Fibroblast of lung (primary cell): ENCODE results near the gene EEF1AKMT3. TPM values are rescaled to one million over a fixed set of nuclear protein-coding genes. Genes with fewer than 3 reads are reported as not detected.

Experiments
- DNase-seq, 2 donors: peaks; one replicate each; pipeline versions ENCODE4 v3.0.0 to v3.0.0-alpha.2; 2010; ENCODE audit warnings: low read depth in 2 of 2
- H2AFZ ChIP-seq: 2 replicates; pipeline ENCODE4 v1.5.1; 2012; ENCODE audit warnings: low read length, control low read depth, inconsistent platforms
- H3K27ac ChIP-seq: 2 replicates; pipeline ENCODE4 v1.5.1; 2011; ENCODE audit warnings: low read length, control low read depth; ENCODE audit not compliant: insufficient read depth
- H3K27me3 ChIP-seq: 2 replicates; pipeline ENCODE4 v1.5.1; 2011; ENCODE audit warnings: mild to moderate bottlenecking, low read length; ENCODE audit not compliant: control insufficient read depth, insufficient read depth
- H3K36me3 ChIP-seq: 2 replicates; pipeline ENCODE4 v1.5.1; 2011; ENCODE audit warnings: low read length; ENCODE audit not compliant: control insufficient read depth, insufficient read depth
- H3K4me1 ChIP-seq: 2 replicates; pipeline ENCODE4 v1.5.1; 2011; ENCODE audit warnings: low read length; ENCODE audit not compliant: control insufficient read depth, insufficient read depth; ENCODE audit errors: extremely low read depth
- H3K4me2 ChIP-seq: 2 replicates; pipeline ENCODE4 v1.5.1; 2011; ENCODE audit warnings: low read length, control low read depth; ENCODE audit not compliant: insufficient read depth; ENCODE audit errors: extremely low read depth
- H3K4me3 ChIP-seq, 4 experiments: fragments of 200-600 bp in 1 of 4; sonication (generic) in 1 of 4; replicated peaks in 1 of 4; 2 replicates each; pipeline ENCODE4 v1.5.1; 2011 to 2016; ENCODE audit warnings: low read length in 4 of 4, low read depth in 3 of 4, mild to moderate bottlenecking in 3 of 4, control low read depth in 2 of 4, inconsistent platforms in 1 of 4, mixed read lengths in 1 of 4; ENCODE audit not compliant: insufficient read depth in 1 of 4; ENCODE audit errors: control extremely low read depth in 1 of 4
- H3K79me2 ChIP-seq: 2 replicates; pipeline ENCODE4 v1.5.1; 2012; ENCODE audit warnings: mild to moderate bottlenecking, low read length, inconsistent platforms; ENCODE audit not compliant: control insufficient read depth, insufficient read depth
- H3K9ac ChIP-seq: 2 replicates; pipeline ENCODE4 v1.5.1; 2011; ENCODE audit warnings: mild to moderate bottlenecking, low read length, control low read depth; ENCODE audit not compliant: insufficient read depth
- H3K9me3 ChIP-seq: 2 replicates; pipeline ENCODE4 v1.5.1; 2012; ENCODE audit warnings: low read depth, low read length; ENCODE audit not compliant: control insufficient read depth, insufficient read depth
- H4K20me1 ChIP-seq: 2 replicates; pipeline ENCODE4 v1.5.1; 2011; ENCODE audit warnings: low read length; ENCODE audit not compliant: control insufficient read depth, insufficient read depth; ENCODE audit errors: extremely low read depth
- EZH2 ChIP-seq: IDR thresholded peaks from 2 replicates; pipeline ENCODE4 v1.5.1; 2012; ENCODE audit warnings: low read length, control low read depth, mild to moderate bottlenecking; ENCODE audit errors: missing control alignments
- polyA plus RNA-seq, 2 donors: library from polyadenylated mRNA; depleted of rRNA in 1 of 2; stranded (reverse) in 1 of 2; unstranded in 1 of 2; fragments of >200 nt; gene quantifications; 2 replicates each; pipeline ENCODE4 v1.2.1, GENCODE V29; 2011 to 2012; ENCODE audit warnings: missing spikeins in 1 of 2
- total RNA-seq: library from RNA; depleted of rRNA; stranded (reverse); fragments of >200 nt; gene quantifications from 2 replicates; pipeline ENCODE4 v1.2.1, GENCODE V29; 2014
- TF ChIP-seq, protein P1 (sequence below), 2 donors: IDR thresholded peaks in 1 of 2; conservative IDR thresholded peaks in 1 of 2; 1 replicate in 1 of 2; 2 replicates in 1 of 2; pipeline ENCODE4 v1.5.1; 2011 to 2012; ENCODE audit warnings: low read length in 2 of 2, control low read depth in 1 of 2, inconsistent platforms in 1 of 2, low read depth in 1 of 2, mild to moderate bottlenecking in 1 of 2

EEF1AKMT3 gene
- total and polyA plus RNA-seq, 2 donors (not counting 1 experiment from before 2014, with no cell fraction given) = 8.9 to 11.9 TPM

DNA sequence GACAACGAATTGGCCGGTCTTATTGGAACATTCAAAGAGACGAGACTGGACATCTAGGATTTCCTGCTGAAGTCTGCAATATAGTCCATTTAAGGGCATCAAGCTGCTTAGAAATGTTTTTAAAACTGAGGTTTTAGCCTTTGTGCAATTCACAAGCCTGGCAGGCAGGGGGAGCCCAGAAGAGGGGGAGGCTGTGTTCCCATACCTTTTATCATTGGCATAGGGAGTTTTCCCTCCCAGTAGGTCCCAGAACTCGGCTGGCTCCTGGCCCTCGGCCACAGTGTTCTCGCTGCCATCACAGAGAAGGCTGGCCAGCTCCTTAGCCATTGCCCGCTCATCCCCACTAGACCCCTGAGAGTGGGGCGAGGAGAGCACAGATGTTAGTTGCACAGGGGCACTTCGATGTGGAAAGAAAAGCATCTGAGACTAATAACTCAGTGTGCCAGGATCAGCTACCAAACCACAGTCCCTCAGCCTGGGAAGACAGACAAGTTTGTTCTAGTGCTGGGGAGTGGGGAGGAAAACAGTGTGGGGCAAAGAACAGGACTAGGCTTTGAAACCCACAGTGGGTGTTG lies 31.0 kb downstream of the EEF1AKMT3 start:
- DNase-seq = peak; percentile 37 to 58
- no peak overlapping the region for H2AFZ ChIP-seq

DNA sequence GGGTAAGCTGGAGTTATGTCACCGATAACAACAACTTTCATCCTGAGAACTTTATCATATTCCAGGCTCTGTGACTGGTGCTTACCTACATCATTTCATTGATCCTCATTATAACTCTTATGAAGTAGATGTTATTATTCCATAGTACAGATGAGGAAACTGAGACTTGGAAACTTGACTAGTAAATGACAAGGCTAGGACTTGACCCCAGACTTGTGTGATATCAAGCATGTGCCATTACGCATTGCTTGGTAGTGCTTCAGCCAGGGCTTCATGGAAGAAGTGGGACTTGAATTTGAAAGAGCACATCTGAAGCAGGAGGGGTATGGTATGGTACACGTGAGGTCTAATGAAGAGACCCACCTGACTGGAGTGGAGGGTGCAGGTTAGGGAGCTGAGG lies 34.3 kb downstream of the EEF1AKMT3 start:
- peaks cover 13% of the 10 kb centered on the region for H3K36me3 ChIP-seq

More for the DNA sequence above, 31.0 kb downstream of the EEF1AKMT3 start:
- Histone ChIP-seq H3K9ac (no peak overlapping the region), H3K9me3 (no peaks in the 10 kb centered on the region), H4K20me1 (no peaks in the 10 kb centered on the region), H3K36me3 (peaks cover 12% of the 10 kb centered on the region), H3K4me3 (no peak overlapping the region), H3K27ac (no peak overlapping the region), H3K27me3 (no peaks in the 10 kb centered on the region), H3K79me2 (no peaks in the 10 kb centered on the region), H3K4me2 (no peak overlapping the region), H3K4me1 (no peaks in the 10 kb centered on the region)
- TF ChIP-seq, protein P1, sequence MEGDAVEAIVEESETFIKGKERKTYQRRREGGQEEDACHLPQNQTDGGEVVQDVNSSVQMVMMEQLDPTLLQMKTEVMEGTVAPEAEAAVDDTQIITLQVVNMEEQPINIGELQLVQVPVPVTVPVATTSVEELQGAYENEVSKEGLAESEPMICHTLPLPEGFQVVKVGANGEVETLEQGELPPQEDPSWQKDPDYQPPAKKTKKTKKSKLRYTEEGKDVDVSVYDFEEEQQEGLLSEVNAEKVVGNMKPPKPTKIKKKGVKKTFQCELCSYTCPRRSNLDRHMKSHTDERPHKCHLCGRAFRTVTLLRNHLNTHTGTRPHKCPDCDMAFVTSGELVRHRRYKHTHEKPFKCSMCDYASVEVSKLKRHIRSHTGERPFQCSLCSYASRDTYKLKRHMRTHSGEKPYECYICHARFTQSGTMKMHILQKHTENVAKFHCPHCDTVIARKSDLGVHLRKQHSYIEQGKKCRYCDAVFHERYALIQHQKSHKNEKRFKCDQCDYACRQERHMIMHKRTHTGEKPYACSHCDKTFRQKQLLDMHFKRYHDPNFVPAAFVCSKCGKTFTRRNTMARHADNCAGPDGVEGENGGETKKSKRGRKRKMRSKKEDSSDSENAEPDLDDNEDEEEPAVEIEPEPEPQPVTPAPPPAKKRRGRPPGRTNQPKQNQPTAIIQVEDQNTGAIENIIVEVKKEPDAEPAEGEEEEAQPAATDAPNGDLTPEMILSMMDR (conservative IDR thresholded peaks at IDR 0.05 in 1 of 2, IDR thresholded peaks at IDR 0.05 in 1 of 2; ENCODE audit: low read depth in 1 of 2, low read length in 2 of 2) = peak; percentile 81 to 85
- no peak for TF ChIP-seq EZH2

GRCh38 chr12:57807285-57807684 lies 34.9 kb downstream of the EEF1AKMT3 start:
- no peak for DNase-seq
- Histone ChIP-seq H3K9me3 (no peaks in the 10 kb centered on the region), H3K9ac (no peak overlapping the region), H3K4me1 (no peaks in the 10 kb centered on the region), H3K27ac (no peak overlapping the region), H2AFZ (no peak overlapping the region), H3K4me2 (no peak overlapping the region), H3K79me2 (no peaks in the 10 kb centered on the region), H3K27me3 (no peaks in the 10 kb centered on the region), H4K20me1 (no peaks in the 10 kb centered on the region), H3K36me3 (peaks cover 13% of the 10 kb centered on the region), H3K4me3 (no peak overlapping the region)
- no peak for TF ChIP-seq EZH2
- TF ChIP-seq, protein P1 (conservative IDR thresholded peaks at IDR 0.05 in 1 of 2, IDR thresholded peaks at IDR 0.05 in 1 of 2; ENCODE audit: low read depth in 1 of 2, low read length in 2 of 2) = no peak

More for the DNA sequence above, 34.3 kb downstream of the EEF1AKMT3 start:
- no peak for TF ChIP-seq EZH2
- TF ChIP-seq, protein P1 (conservative IDR thresholded peaks at IDR 0.05 in 1 of 2, IDR thresholded peaks at IDR 0.05 in 1 of 2; ENCODE audit: low read depth in 1 of 2, low read length in 2 of 2) = no peak
- no peaks in the 10 kb centered on the region for H3K79me2 ChIP-seq
- no peaks in the 10 kb centered on the region for H3K27me3 ChIP-seq
- H3K4me2 ChIP-seq = no peak overlapping the region
- H3K9me3 ChIP-seq = no peaks in the 10 kb centered on the region
- H3K9ac ChIP-seq = no peak overlapping the region
- no peak overlapping the region for H2AFZ ChIP-seq
- no peak overlapping the region for H3K27ac ChIP-seq
- H3K4me3 ChIP-seq = no peak overlapping the region
- no peak for DNase-seq
- H3K4me1 ChIP-seq = no peaks in the 10 kb centered on the region
- H4K20me1 ChIP-seq = no peaks in the 10 kb centered on the region
